Chondrocyte (in vitro differentiated cells): ENCODE results near the gene PIK3C2A. TPM values are rescaled to one million over a fixed set of nuclear protein-coding genes. Genes with fewer than 3 reads are reported as not detected.

Experiments
- DNase-seq: peaks from one replicate; pipeline ENCODE4 v3.0.0; 2021; ENCODE audit warnings: mixed read lengths, low spot score
- H3K27ac Mint-ChIP-seq: one replicate; pipeline ENCODE4 v1.8.0; 2021; ENCODE audit warnings: mild to moderate bottlenecking, moderate library complexity, mixed read lengths; ENCODE audit not compliant: unreplicated experiment
- H3K27me3 Mint-ChIP-seq: 2 replicates; pipeline ENCODE4 v1.8.0; 2021; ENCODE audit warnings: low read depth, mixed read lengths
- H3K36me3 Mint-ChIP-seq: 2 replicates; pipeline ENCODE4 v1.8.0; 2021; ENCODE audit warnings: low read depth, mixed read lengths
- H3K4me1 Mint-ChIP-seq: 2 replicates; pipeline ENCODE4 v1.8.0; 2021; ENCODE audit warnings: low read depth, mild to moderate bottlenecking, mixed read lengths
- H3K4me3 Mint-ChIP-seq: one replicate; pipeline ENCODE4 v1.8.0; 2021; ENCODE audit warnings: mild to moderate bottlenecking, moderate library complexity, mixed read lengths; ENCODE audit not compliant: unreplicated experiment
- H3K9me3 Mint-ChIP-seq: 2 replicates; pipeline ENCODE4 v1.8.0; 2021; ENCODE audit warnings: low read depth, mixed read lengths
- CTCF ChIP-seq: fragments of 200-600 bp; sonication (generic); IDR thresholded peaks from 2 replicates; pipeline ENCODE4 v1.5.0; 2021; ENCODE audit warnings: antibody characterized with exemption, mild to moderate bottlenecking, moderate library complexity
- long read RNA-seq: library from polyadenylated mRNA; stranded (forward); transcript quantifications from one replicate; pipeline ENCODE4 v2.0.0, GENCODE V29; 2021
- total RNA-seq: library from RNA; stranded (reverse); gene quantifications from 3 replicates; pipeline ENCODE4 v1.2.1, GENCODE V29; 2021

Gene PIK3C2A
- total RNA-seq, result 57.0 to 60.4 TPM (median 59.4 TPM) in 3 replicates
- long read RNA-seq, partial matches to known transcripts, result 0 of 17 reads
- long read RNA-seq, other reads (novel, unspliced or antisense), result 17 of 17 reads

- Mint-ChIP-seq H3K27me3 (no peaks in the 10 kb centered on the region), H3K9me3 (no peaks in the 10 kb centered on the region), H3K36me3 (peaks cover 3% of the 10 kb centered on the region), H3K27ac (peak within 1 kb of the TSS; percentile 100), H3K4me1 (peaks cover 31% of the 10 kb centered on the region), H3K4me3 (peak within 1 kb of the TSS; percentile 93)
- TF ChIP-seq CTCF, result no peak
- DNase-seq, result peak; percentile 97
Observed at GRCh38 chr11:17207317-17208256, at the start of gene PIK3C2A. TSS of gene PIK3C2A (minus strand) at chr11:17207986. CDS start at chr11:17169741, 38,245 bp downstream.

GRCh38 chr11:17257196-17257595 lies 49.4 kb upstream of the PIK3C2A start:
- no peaks in the 10 kb centered on the region for H3K9me3 Mint-ChIP-seq
- H3K4me3 Mint-ChIP-seq, result no peak overlapping the region
- peaks cover 16% of the 10 kb centered on the region for H3K4me1 Mint-ChIP-seq
- no peaks in the 10 kb centered on the region for H3K27me3 Mint-ChIP-seq
- no peak for TF ChIP-seq CTCF
- no peaks in the 10 kb centered on the region for H3K36me3 Mint-ChIP-seq
- DNase-seq, result no peak
- peak overlapping the region; percentile 93 for H3K27ac Mint-ChIP-seq

GRCh38 chr11:17256512-17256911 lies 48.7 kb upstream of the PIK3C2A start:
- peak overlapping the region; percentile 37 for H3K4me3 Mint-ChIP-seq

GRCh38 chr11:17252704-17253103 lies 44.9 kb upstream of the PIK3C2A start:
- Mint-ChIP-seq H3K27ac (no peak overlapping the region), H3K9me3 (no peaks in the 10 kb centered on the region), H3K4me3 (no peak overlapping the region), H3K27me3 (no peaks in the 10 kb centered on the region), H3K36me3 (no peaks in the 10 kb centered on the region), H3K4me1 (peaks cover 16% of the 10 kb centered on the region)
- no peak for TF ChIP-seq CTCF
- no peak for DNase-seq

More at GRCh38 chr11:17256512-17256911, 48.7 kb upstream of the PIK3C2A start:
- no peak for TF ChIP-seq CTCF
- Mint-ChIP-seq H3K36me3 (no peaks in the 10 kb centered on the region), H3K9me3 (no peaks in the 10 kb centered on the region), H3K4me1 (peaks cover 16% of the 10 kb centered on the region), H3K27ac (peak overlapping the region; percentile 93), H3K27me3 (no peaks in the 10 kb centered on the region)
- DNase-seq, result no peak

GRCh38 chr11:17250561-17251350 lies 43.0 kb upstream of the PIK3C2A start:
- no peak for DNase-seq
- Mint-ChIP-seq H3K27ac (no peak overlapping the region), H3K36me3 (no peaks in the 10 kb centered on the region), H3K27me3 (no peaks in the 10 kb centered on the region), H3K9me3 (no peaks in the 10 kb centered on the region), H3K4me1 (no peaks in the 10 kb centered on the region), H3K4me3 (no peak overlapping the region)
- TF ChIP-seq CTCF, result no peak
